ENCODE results near the gene ANKS1A. TPM values are rescaled to one million over a fixed set of nuclear protein-coding genes. Genes with fewer than 3 reads are reported as not detected.

ANKS1A gene
- total RNA-seq, 4 donors from 2014 or later: 5.3 to 8.6 (median 7.0) TPM

DNA sequence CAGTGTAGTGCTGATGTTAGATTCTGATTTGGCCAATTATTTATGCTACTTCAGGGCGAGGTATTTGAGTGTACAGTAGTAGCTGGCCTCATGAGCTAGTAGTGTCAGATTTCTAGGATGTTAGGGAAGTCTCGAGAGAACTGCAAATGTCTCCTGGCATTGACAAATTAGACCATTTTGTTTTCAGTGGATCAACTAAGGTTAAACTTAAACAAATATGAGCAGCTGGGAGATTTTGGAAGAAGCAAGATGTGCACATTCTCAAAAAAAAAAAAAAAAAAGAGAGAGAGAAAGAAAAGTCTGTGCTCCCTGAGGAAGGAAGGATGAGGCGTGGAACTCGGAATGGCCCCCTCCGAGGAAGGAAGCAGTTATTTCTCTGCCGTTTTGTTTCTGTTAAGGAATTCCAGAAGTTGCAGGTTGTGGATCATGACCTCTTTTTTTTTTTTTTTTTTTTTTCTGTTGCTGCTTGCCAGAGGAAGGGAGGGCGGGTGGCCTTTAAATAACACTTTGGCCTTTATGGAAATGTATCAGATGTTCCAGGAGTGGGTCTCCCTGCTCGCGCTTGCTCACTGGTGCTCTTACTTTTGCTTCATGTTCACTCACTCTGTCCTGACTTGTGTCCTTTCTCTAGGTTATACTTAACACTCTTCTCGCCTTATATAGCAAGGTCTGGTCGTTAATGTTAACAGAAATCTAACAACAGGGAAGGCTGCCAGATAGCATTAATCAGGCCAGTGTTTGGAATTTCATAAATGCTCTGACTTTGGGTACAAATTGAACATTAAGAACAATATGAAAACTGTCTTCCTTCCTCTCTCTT, 127.7 kb downstream of the ANKS1A start:
- in situ Hi-C loops (cut with MboI; ENCODE audit: low sequenced_read_pairs in 4 of 4) (no loop called here), intact Hi-C loops (cut with DNase I; ENCODE audit: low total_unique reads) (no loop called here)
- Histone ChIP-seq H3K9me3 (no peaks in the 10 kb centered on the region), H3K4me3 (peak overlapping the region; percentile 45 to 59 (median 55)), H3K27ac (peak overlapping the region; percentile 75 to 89 (median 80)), H3K36me3 (no peaks in the 10 kb centered on the region), H3K27me3 (no peaks in the 10 kb centered on the region), H3K4me1 (peaks cover 65 to 67% of the 10 kb centered on the region in 2 donors)
- peak in 1 of 2 donors; percentile 38 for TF ChIP-seq POLR2A (IDR thresholded peaks at IDR 0.05)
- TF ChIP-seq, protein P1, sequence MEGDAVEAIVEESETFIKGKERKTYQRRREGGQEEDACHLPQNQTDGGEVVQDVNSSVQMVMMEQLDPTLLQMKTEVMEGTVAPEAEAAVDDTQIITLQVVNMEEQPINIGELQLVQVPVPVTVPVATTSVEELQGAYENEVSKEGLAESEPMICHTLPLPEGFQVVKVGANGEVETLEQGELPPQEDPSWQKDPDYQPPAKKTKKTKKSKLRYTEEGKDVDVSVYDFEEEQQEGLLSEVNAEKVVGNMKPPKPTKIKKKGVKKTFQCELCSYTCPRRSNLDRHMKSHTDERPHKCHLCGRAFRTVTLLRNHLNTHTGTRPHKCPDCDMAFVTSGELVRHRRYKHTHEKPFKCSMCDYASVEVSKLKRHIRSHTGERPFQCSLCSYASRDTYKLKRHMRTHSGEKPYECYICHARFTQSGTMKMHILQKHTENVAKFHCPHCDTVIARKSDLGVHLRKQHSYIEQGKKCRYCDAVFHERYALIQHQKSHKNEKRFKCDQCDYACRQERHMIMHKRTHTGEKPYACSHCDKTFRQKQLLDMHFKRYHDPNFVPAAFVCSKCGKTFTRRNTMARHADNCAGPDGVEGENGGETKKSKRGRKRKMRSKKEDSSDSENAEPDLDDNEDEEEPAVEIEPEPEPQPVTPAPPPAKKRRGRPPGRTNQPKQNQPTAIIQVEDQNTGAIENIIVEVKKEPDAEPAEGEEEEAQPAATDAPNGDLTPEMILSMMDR (IDR thresholded peaks at IDR 0.05 in 4 of 5, conservative IDR thresholded peaks at IDR 0.05 in 1 of 5): no peak
- ATAC-seq (peak; percentile 56 to 69), DNase-seq (peak; percentile 18 to 44)

DNA sequence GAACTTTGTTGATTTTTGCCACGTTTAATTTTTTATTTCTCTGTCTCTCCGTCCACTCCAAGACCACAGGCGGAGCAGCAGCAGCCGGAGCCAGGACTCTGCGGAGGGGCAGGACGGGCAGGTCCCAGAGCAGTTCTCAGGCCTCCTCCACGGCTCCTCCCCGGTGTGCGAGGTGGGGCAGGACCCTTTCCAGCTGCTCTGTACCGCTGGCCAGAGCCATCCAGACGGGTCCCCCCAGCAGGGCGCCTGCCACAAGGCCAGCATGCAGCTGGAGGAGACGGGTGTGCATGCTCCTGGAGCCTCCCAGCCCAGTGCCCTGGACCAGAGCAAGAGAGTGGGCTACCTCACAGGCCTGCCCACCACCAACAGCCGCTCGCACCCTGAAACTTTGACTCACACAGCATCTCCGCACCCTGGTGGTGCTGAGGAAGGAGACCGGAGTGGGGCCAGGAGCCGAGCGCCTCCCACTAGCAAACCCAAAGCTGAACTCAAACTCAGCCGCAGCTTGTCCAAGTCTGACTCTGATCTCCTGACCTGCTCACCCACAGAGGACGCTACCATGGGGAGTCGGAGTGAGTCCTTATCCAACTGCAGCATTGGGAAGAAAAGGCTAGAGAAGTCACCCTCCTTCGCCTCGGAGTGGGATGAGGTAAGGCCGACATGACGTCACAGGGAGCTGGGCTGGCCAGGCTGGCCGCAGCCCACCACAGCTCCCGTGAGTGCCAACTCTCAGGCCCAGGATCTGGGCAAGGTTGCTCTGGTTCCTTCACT, 128.5 kb downstream of the ANKS1A start:
- DNase-seq (no peak), ATAC-seq (peak; percentile 57)
- in situ Hi-C loops (cut with MboI; ENCODE audit: low sequenced_read_pairs in 4 of 4) (no loop called here), intact Hi-C loops (cut with DNase I; ENCODE audit: low total_unique reads) (no loop called here)
- Histone ChIP-seq H3K4me1 (peaks cover 64% of the 10 kb centered on the region in 2 donors), H3K27me3 (no peaks in the 10 kb centered on the region), H3K4me3 (peak overlapping the region; percentile 45 to 59 (median 55)), H3K27ac (peak overlapping the region; percentile 75 to 89 (median 80)), H3K9me3 (no peaks in the 10 kb centered on the region), H3K36me3 (no peaks in the 10 kb centered on the region)
- TF ChIP-seq POLR2A (IDR thresholded peaks at IDR 0.05): peak; percentile 10 to 32
- TF ChIP-seq, protein P1 (IDR thresholded peaks at IDR 0.05 in 4 of 5, conservative IDR thresholded peaks at IDR 0.05 in 1 of 5): peak in 1 of 5 experiments; percentile 13

DNA sequence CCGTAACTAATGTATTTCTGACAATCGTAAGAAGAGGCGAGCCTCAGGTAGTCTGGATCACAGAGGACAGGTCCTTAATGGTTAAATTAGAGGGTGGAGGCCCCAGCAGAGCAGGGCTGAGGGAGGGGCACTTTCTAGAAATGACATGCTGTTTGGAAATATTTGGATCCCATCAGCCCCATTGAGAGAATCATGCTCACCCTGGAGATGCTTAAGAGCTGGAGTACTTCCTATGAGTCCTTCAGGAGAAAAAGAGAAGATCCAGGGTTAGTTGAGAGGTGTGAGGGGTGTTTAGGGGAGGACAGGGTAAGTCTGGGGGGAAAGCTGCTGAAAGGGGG, 129.1 kb downstream of the ANKS1A start:
- Histone ChIP-seq H3K9me3 (no peaks in the 10 kb centered on the region), H3K4me1 (peaks cover 69 to 70% of the 10 kb centered on the region in 2 donors), H3K27me3 (no peaks in the 10 kb centered on the region), H3K4me3 (peak overlapping the region; percentile 45 to 59 (median 55)), H3K27ac (peak overlapping the region; percentile 75 to 89 (median 80)), H3K36me3 (no peaks in the 10 kb centered on the region)
- peak; percentile 21 to 37 for ATAC-seq
- in situ Hi-C loops (cut with MboI; ENCODE audit: low sequenced_read_pairs in 4 of 4) (no loop called here), intact Hi-C loops (cut with DNase I; ENCODE audit: low total_unique reads) (no loop called here)
- TF ChIP-seq, protein P1 (IDR thresholded peaks at IDR 0.05 in 4 of 5, conservative IDR thresholded peaks at IDR 0.05 in 1 of 5): no peak
- TF ChIP-seq POLR2A (IDR thresholded peaks at IDR 0.05): no peak
- DNase-seq: no peak

DNA sequence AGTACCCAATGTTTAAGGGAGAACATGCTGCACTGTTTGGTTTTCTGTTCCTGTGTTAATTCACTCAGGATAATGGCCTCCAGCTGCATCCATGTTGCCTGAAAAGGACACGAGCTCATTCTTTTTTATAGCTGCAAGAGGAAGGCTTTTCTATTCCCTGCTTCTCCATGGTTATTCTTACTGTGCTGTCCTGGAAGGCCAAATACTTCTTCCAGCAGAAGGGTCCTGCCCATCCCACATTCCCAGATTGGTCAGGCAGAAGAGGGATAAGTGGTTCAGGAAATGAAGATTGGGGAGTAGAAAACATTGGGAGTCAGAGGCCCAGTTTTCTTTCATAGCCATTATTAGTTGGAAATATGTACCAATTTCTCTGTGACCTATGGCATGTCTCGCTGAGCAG, 129.7 kb downstream of the ANKS1A start:
- H3K4me3 ChIP-seq: peak overlapping the region; percentile 45 to 59 (median 55)
- TF ChIP-seq, protein P1 (IDR thresholded peaks at IDR 0.05 in 4 of 5, conservative IDR thresholded peaks at IDR 0.05 in 1 of 5): no peak
- no peak for TF ChIP-seq POLR2A (IDR thresholded peaks at IDR 0.05)
- H3K27me3 ChIP-seq: no peaks in the 10 kb centered on the region
- ATAC-seq (no peak), DNase-seq (no peak)
- H3K36me3 ChIP-seq: no peaks in the 10 kb centered on the region
- no peaks in the 10 kb centered on the region for H3K9me3 ChIP-seq
- H3K27ac ChIP-seq: peak overlapping the region; percentile 75 to 89 (median 80)
- peaks cover 75 to 76% of the 10 kb centered on the region in 2 donors for H3K4me1 ChIP-seq
- intact Hi-C loops (cut with DNase I; ENCODE audit: low total_unique reads) (no loop called here), in situ Hi-C loops (cut with MboI; ENCODE audit: low sequenced_read_pairs in 4 of 4) (no loop called here)
